WTC11 (cell line): Measurements from ENCODE around the gene ENO3. TPM values are rescaled to one million over a fixed set of nuclear protein-coding genes. Genes with fewer than 3 reads are reported as not detected.

Source experiments
- ATAC-seq: fragments of 200-7000 bp; cut with Tn5 transposase; 2 replicates; pipeline ENCODE4 v1.10.0; 2021; ENCODE audit warnings: mild to moderate bottlenecking, moderate library complexity
- CTCF ChIA-PET: fragments of 300-600 bp; sonication (Branson Sonifier 250); formaldehyde crosslinking; loops from one replicate; lab custom pipeline; 2021; ENCODE audit warnings: antibody characterized with exemption; lab: Charles Lee
- POLR2A ChIA-PET: fragments of 350-600 bp; sonication (Branson Sonifier 250); formaldehyde crosslinking; loops from one replicate; lab custom pipeline; 2021; ENCODE audit warnings: antibody characterized with exemption; lab: Charles Lee
- DNase-seq: peaks from one replicate; pipeline ENCODE4 v3.0.0; 2021; ENCODE audit warnings: low spot score
- H3K27ac Mint-ChIP-seq: 2 replicates; pipeline ENCODE4 v1.8.0; 2021; ENCODE audit warnings: mixed read lengths
- H3K27me3 Mint-ChIP-seq: 2 replicates; pipeline ENCODE4 v1.8.0; 2021; ENCODE audit warnings: low read depth, mild to moderate bottlenecking, moderate library complexity, mixed read lengths
- H3K36me3 Mint-ChIP-seq: 2 replicates; pipeline ENCODE4 v1.8.0; 2021; ENCODE audit warnings: mixed read lengths
- H3K4me1 Mint-ChIP-seq: 2 replicates; pipeline ENCODE4 v1.8.0; 2022; ENCODE audit warnings: mixed read lengths
- H3K4me3 Mint-ChIP-seq: 2 replicates; pipeline ENCODE4 v1.8.0; 2021; ENCODE audit warnings: mild to moderate bottlenecking, moderate library complexity, mixed read lengths
- H3K9me3 Mint-ChIP-seq: 2 replicates; pipeline ENCODE4 v1.8.0; 2021; ENCODE audit warnings: mixed read lengths
- E2F5 ChIP-seq: sonication (generic); formaldehyde crosslinking; IDR thresholded peaks from 2 replicates; pipeline ENCODE4 v1.8.1; 2022; ENCODE audit warnings: mild to moderate bottlenecking, moderate library complexity, missing genetic modification reagents
- FOXP1 ChIP-seq: sonication (generic); formaldehyde crosslinking; IDR thresholded peaks from 2 replicates; pipeline ENCODE4 v1.8.0; 2022; ENCODE audit warnings: missing genetic modification reagents, mild to moderate bottlenecking, moderate library complexity, borderline replicate concordance
- MAX ChIP-seq: sonication (generic); formaldehyde crosslinking; IDR thresholded peaks from 2 replicates; pipeline ENCODE4 v1.8.0; 2022; ENCODE audit warnings: mild to moderate bottlenecking, missing genetic modification reagents
- NFE2L1 ChIP-seq: sonication (generic); formaldehyde crosslinking; IDR thresholded peaks from 2 replicates; pipeline ENCODE4 v1.8.1; 2023; ENCODE audit warnings: missing genetic modification reagents
- NFYB ChIP-seq: sonication (generic); formaldehyde crosslinking; conservative IDR thresholded peaks from 2 replicates; pipeline ENCODE4 v1.8.0; 2022; ENCODE audit warnings: low read depth, missing genetic modification reagents
- NR1H2 ChIP-seq: sonication (generic); formaldehyde crosslinking; IDR thresholded peaks from 2 replicates; pipeline ENCODE4 v1.9.0; 2021; ENCODE audit warnings: mild to moderate bottlenecking, moderate library complexity, missing genetic modification reagents
- RELA ChIP-seq: sonication (generic); formaldehyde crosslinking; IDR thresholded peaks from 2 replicates; pipeline ENCODE4 v1.8.1; 2022; ENCODE audit warnings: missing genetic modification reagents, mild to moderate bottlenecking, borderline replicate concordance
- SOX15 ChIP-seq: fragments of 250-450 bp; sonication (Bioruptor Pico); IDR thresholded peaks from 2 replicates; pipeline ENCODE4 v1.9.0; 2021; ENCODE audit warnings: mild to moderate bottlenecking
- STAT6 ChIP-seq: sonication (generic); formaldehyde crosslinking; conservative IDR thresholded peaks from 2 replicates; pipeline ENCODE4 v1.8.1; 2023; ENCODE audit warnings: mild to moderate bottlenecking, low read depth, missing genetic modification reagents, moderate library complexity
- TEAD4 ChIP-seq: sonication (generic); formaldehyde crosslinking; IDR thresholded peaks from 2 replicates; pipeline ENCODE4 v1.8.0; 2022; ENCODE audit warnings: mild to moderate bottlenecking, missing genetic modification reagents
- ZNF532 ChIP-seq: fragments of 250-450 bp; sonication (Bioruptor Pico); IDR thresholded peaks from 2 replicates; pipeline ENCODE4 v1.9.0; 2021; ENCODE audit warnings: mild to moderate bottlenecking, borderline replicate concordance
- total RNA-seq: library from RNA; stranded (reverse); gene quantifications from 3 replicates; pipeline ENCODE4 v1.2.3, GENCODE V29; 2021

The ENO3 gene
- total RNA-seq, 1 experiment from 2014 or later = 30.9 TPM

- H3K27ac Mint-ChIP-seq = peak overlapping the region; percentile 50
- TF ChIP-seq STAT6 (CRISPR knock-in tag) = no peak
- TF ChIP-seq NFE2L1 = no peak
- TF ChIP-seq MAX (CRISPR knock-in tag) = no peak
- TF ChIP-seq FOXP1 = no peak
- H3K4me1 Mint-ChIP-seq = peaks cover 31% of the 10 kb centered on the region
- peaks cover 13% of the 10 kb centered on the region for H3K9me3 Mint-ChIP-seq
- no peak for DNase-seq
- no peak overlapping the region for H3K4me3 Mint-ChIP-seq
- H3K36me3 Mint-ChIP-seq = peaks cover 20% of the 10 kb centered on the region
- ATAC-seq = no peak
- peaks cover 34% of the 10 kb centered on the region for H3K27me3 Mint-ChIP-seq
- CTCF ChIA-PET = interaction anchor here (1.0 to 3.2 kb wide), 5 partner anchors 11 to 61 kb away, joined by 3 to 49 read pairs (median 7); partner anchors contain the start of gene CAMTA2
- POLR2A ChIA-PET = interaction anchor here (1.5 to 4.8 kb wide), 2 partner anchors 22 to 25 kb away, joined by 4 to 45 read pairs; partner anchors contain the start of gene PFN1
Measured at GRCh38 chr17:4969551-4970173, 18.7 kb downstream of the ENO3 start.

- Mint-ChIP-seq H3K4me3 (no peak overlapping the region), H3K9me3 (peaks cover 10% of the 10 kb centered on the region), H3K27ac (no peak overlapping the region), H3K4me1 (peaks cover 31% of the 10 kb centered on the region)
- ChIA-PET CTCF (interaction anchor here (1.2 to 3.2 kb wide), 3 partner anchors 10 to 61 kb away, joined by 6 to 14 read pairs (median 7); partner anchors contain the start of gene CAMTA2), POLR2A (interaction anchor here (0.6 to 4.8 kb wide), 2 partner anchors 23 to 106 kb away, joined by 3 to 45 read pairs; partner anchors contain the start of gene PFN1)
- DNase-seq (no peak), ATAC-seq (no peak)
- TF ChIP-seq SOX15 (CRISPR knock-in tag) = no peak
- TF ChIP-seq ZNF532 (CRISPR knock-in tag) = no peak
- TF ChIP-seq TEAD4 (CRISPR knock-in tag) = no peak
- no peak for TF ChIP-seq E2F5 (CRISPR knock-in tag)
- no peak for TF ChIP-seq RELA
- no peak for TF ChIP-seq NFYB (CRISPR knock-in tag)
- TF ChIP-seq NR1H2 (CRISPR knock-in tag) = no peak
- TF ChIP-seq, all 79 proteins: peak for 0
- Mint-ChIP-seq H3K27me3 (peaks cover 40% of the 10 kb centered on the region), H3K36me3 (peaks cover 16% of the 10 kb centered on the region)
Measured at GRCh38 chr17:4970273-4970672, 19.4 kb downstream of the ENO3 start.

GRCh38 chr17:4971826-4972225 is 20.9 kb downstream of the ENO3 start:
- no peak for DNase-seq
- no peak overlapping the region for H3K4me3 Mint-ChIP-seq
- H3K27ac Mint-ChIP-seq = no peak overlapping the region
- peaks cover 5% of the 10 kb centered on the region for H3K36me3 Mint-ChIP-seq
- no peak for ATAC-seq
- peaks cover 53% of the 10 kb centered on the region for H3K27me3 Mint-ChIP-seq
- POLR2A ChIA-PET = interaction anchor here (0.6 to 1.7 kb wide), 2 partner anchors 63 to 141 kb away, joined by 4 to 5 read pairs; no protein-coding TSS in a partner anchor
- no peak for TF ChIP-seq NFE2L1
- TF ChIP-seq, all 79 proteins: peak for 0
- CTCF ChIA-PET = interaction anchor here (3.2 kb wide), 1 partner anchor 8 kb away, joined by 14 read pairs; no protein-coding TSS in a partner anchor
- Mint-ChIP-seq H3K4me1 (peaks cover 24% of the 10 kb centered on the region), H3K9me3 (no peaks in the 10 kb centered on the region)
